BLaER1 (cell line): ENCODE results near the gene NACC1.
A peak's percentile ranks its signal among the peaks of the same experiment; 100 is the strongest.

Experiments used
- H3K27ac ChIP-seq: shearing (Covaris generic); formaldehyde crosslinking; 2 replicates; pipeline ENCODE4 v1.8.1; 2022
- H3K27me3 ChIP-seq: shearing (Covaris generic); formaldehyde crosslinking; 2 replicates; pipeline ENCODE4 v1.8.1; 2022
- H3K36me3 ChIP-seq: shearing (Covaris generic); formaldehyde crosslinking; 2 replicates; pipeline ENCODE4 v1.8.1; 2022
- H3K4me1 ChIP-seq: shearing (Covaris generic); formaldehyde crosslinking; 2 replicates; pipeline ENCODE4 v1.8.1; 2022
- H3K4me2 ChIP-seq: shearing (Covaris generic); formaldehyde crosslinking; 2 replicates; pipeline ENCODE4 v1.8.1; 2022
- H3K4me3 ChIP-seq: shearing (Covaris generic); formaldehyde crosslinking; 2 replicates; pipeline ENCODE4 v1.8.1; 2022
- H3K9ac ChIP-seq: shearing (Covaris generic); formaldehyde crosslinking; 2 replicates; pipeline ENCODE4 v1.8.1; 2022
- H3K9me3 ChIP-seq: shearing (Covaris generic); formaldehyde crosslinking; 2 replicates; pipeline ENCODE4 v1.8.1; 2022
- H4K20me1 ChIP-seq: shearing (Covaris generic); formaldehyde crosslinking; 2 replicates; pipeline ENCODE4 v1.8.1; 2022
- Cebpa-rat ChIP-seq: shearing (Covaris generic); IDR thresholded peaks from 2 replicates; pipeline ENCODE4 v1.8.1; 2022

Gene NACC1

DNA sequence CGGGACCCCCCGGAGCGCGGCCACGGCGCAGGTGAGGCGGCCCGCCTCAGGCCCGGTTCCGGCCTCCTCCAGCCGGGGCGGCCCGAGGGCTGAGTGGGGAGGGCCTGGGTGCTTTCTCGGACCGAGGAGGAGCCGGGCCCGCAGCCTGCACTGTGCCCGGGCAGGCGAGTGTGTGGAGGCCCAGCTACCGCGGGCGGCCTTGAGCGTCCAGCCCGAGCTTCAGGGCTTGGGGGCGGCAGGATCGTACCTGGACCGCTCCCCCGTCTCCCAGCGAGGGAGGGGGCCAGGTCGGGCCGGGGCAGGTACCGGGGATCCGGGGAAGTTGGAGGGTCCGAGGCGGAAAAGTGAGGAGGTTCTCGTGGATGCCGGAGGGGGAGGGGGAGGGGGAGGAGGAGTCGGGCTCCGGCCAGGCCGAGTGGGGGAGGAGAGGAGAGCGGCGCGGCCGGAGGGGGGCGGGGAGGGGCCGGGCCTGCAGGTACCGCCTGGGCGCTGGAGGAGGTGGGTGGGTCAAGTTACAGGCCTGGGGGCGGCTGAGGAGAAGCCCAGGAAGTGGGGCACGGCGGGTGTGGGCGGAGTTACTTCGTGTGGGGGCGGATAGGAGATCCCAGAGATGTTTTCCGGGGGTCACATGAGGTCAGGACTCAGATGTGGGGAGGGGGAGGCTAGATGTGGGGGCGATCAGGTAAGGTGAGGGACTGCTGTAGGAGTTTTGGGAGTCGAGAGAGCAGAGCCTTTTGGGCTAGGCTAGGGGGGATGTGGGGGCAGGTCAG, 545 bp downstream of the NACC1 start:
- Histone ChIP-seq H3K27me3 (no peaks in the 10 kb centered on the region), H4K20me1 (peaks cover 47% of the 10 kb centered on the region), H3K4me2 (peak overlapping the region; percentile 92), H3K4me3 (peak overlapping the region; percentile 100), H3K9me3 (no peaks in the 10 kb centered on the region), H3K9ac (peak overlapping the region; percentile 98), H3K27ac (peak overlapping the region; percentile 97), H3K36me3 (peaks cover 49% of the 10 kb centered on the region), H3K4me1 (peaks cover 59% of the 10 kb centered on the region)
- no peak for TF ChIP-seq Cebpa-rat

DNA sequence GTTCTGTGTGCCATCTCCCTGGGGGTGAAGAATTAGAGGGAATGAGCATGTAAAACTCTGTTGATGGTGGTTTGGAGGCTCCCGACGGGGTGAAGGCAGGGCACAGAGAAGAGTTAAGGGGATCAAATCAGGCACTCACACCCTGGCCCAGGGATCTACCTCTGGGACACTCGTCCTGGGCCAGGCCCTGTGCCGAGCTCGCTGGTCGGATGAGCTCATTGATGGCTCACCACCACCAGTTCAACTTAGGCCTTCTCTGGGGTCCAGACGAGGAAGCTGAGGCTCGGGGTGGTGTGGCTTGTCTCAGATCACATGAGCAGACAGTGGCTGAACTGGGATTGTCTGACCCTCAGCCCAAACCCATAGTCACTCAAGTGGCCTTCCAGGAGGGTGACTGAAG, 1.6 kb downstream of the NACC1 start:
- H3K4me3 ChIP-seq: peak overlapping the region; percentile 100
- H3K27ac ChIP-seq: peak overlapping the region; percentile 97

GRCh38 chr19:13120031-13120430, 2.0 kb downstream of the NACC1 start:
- Histone ChIP-seq H3K9ac (peak overlapping the region; percentile 98), H3K27me3 (no peaks in the 10 kb centered on the region), H4K20me1 (peaks cover 62% of the 10 kb centered on the region), H3K36me3 (peaks cover 49% of the 10 kb centered on the region), H3K27ac (peak overlapping the region; percentile 97; the same call in 1 of the 2 replicates), H3K9me3 (no peaks in the 10 kb centered on the region), H3K4me1 (peaks cover 61% of the 10 kb centered on the region), H3K4me3 (peak overlapping the region; percentile 100), H3K4me2 (peak overlapping the region; percentile 92)
- no peak for TF ChIP-seq Cebpa-rat

More for the DNA sequence above, 1.6 kb downstream of the NACC1 start:
- Histone ChIP-seq H3K9me3 (no peaks in the 10 kb centered on the region), H3K36me3 (peaks cover 49% of the 10 kb centered on the region), H4K20me1 (peaks cover 58% of the 10 kb centered on the region), H3K4me1 (peaks cover 61% of the 10 kb centered on the region), H3K4me2 (peak overlapping the region; percentile 92), H3K27me3 (no peaks in the 10 kb centered on the region), H3K9ac (peak overlapping the region; percentile 98)
- TF ChIP-seq Cebpa-rat: no peak

DNA sequence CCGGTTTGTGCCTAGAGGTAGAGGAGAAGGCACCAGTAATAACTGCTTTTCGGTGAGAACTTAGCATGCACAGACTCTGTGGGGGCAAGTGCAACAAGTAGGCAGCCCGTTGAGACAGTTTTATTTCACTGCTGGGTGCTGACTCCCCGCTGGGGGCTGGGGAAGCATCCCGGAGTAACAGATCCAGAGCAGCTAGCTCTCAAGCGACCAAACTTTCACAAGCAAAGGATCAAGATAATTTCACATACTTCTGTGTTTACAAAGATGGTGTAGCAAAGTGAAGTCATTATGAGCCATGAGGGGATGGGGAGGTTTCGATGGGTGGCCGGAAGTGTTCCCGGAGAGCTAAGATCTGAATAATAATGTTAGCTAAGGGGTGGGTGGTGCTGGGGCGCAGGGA, 2.8 kb downstream of the NACC1 start:
- H4K20me1 ChIP-seq: peaks cover 70% of the 10 kb centered on the region
- no peak overlapping the region for H3K4me3 ChIP-seq
- H3K9me3 ChIP-seq: no peaks in the 10 kb centered on the region
- 0 out of 2 replicates have a peak overlapping the region, but pooled peaks have one; percentile 92 for H3K4me2 ChIP-seq
- no peak for TF ChIP-seq Cebpa-rat
- peaks cover 57% of the 10 kb centered on the region for H3K4me1 ChIP-seq
- no peak overlapping the region for H3K27ac ChIP-seq
- H3K27me3 ChIP-seq: no peaks in the 10 kb centered on the region
- peaks cover 56% of the 10 kb centered on the region for H3K36me3 ChIP-seq
- H3K9ac ChIP-seq: peak overlapping the region; percentile 98; the same call in 1 of the 2 replicates

DNA sequence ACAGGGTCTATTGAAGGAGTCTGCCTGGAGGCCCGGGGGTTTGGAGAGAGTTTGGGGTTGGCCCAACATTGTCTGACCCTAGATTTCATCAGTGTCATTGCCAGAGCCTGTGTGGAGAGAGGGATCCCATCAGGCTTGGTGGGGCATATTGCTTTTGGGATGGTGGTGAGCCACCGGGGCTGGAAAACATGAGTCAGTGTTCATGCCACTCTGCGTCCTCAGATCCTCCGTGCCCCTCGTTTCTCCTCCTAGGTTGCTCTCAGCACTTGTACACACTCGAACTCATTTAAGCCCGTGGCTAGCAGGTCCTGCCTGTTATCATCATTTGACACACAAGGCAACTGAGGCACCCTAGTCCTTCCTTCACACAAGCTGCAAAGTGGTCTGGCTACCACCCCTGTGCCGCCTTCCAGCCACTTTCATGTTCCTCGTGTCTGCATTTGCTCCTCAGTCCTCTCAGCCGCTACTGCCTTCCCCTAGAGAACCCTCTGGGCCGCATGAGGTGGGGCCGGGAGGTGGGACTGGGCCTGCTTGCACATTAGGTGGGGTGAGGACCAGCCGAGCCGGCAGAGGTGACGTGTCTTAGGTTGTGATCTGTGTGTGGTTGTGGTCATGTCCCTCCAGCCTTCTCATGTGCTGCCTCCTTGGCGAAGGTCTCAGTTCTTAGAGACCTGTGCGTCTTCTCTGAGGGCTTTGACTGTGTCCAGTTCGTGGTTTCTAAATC, 3.6 kb downstream of the NACC1 start:
- Histone ChIP-seq H3K4me3 (no peak overlapping the region), H3K9ac (peak overlapping the region; percentile 7), H3K36me3 (peaks cover 65% of the 10 kb centered on the region), H3K27ac (0 out of 2 replicates have a peak overlapping the region, but pooled peaks have one; percentile 30), H3K27me3 (no peaks in the 10 kb centered on the region), H3K4me1 (peaks cover 63% of the 10 kb centered on the region), H4K20me1 (peaks cover 78% of the 10 kb centered on the region), H3K4me2 (peak overlapping the region; percentile 26; the same call in 1 of the 2 replicates), H3K9me3 (no peaks in the 10 kb centered on the region)
- TF ChIP-seq Cebpa-rat: no peak

GRCh38 chr19:13122275-13122878, 4.3 kb downstream of the NACC1 start:
- H3K9ac ChIP-seq: peak overlapping the region; percentile 7
- 0 out of 2 replicates have a peak overlapping the region, but pooled peaks have one; percentile 26 for H3K4me2 ChIP-seq
- H3K36me3 ChIP-seq: peaks cover 67% of the 10 kb centered on the region
- peaks cover 85% of the 10 kb centered on the region for H4K20me1 ChIP-seq
- H3K9me3 ChIP-seq: no peaks in the 10 kb centered on the region
- H3K4me1 ChIP-seq: peaks cover 63% of the 10 kb centered on the region
- H3K4me3 ChIP-seq: no peak overlapping the region
- 0 out of 2 replicates have a peak overlapping the region, but pooled peaks have one; percentile 30 for H3K27ac ChIP-seq
- H3K27me3 ChIP-seq: no peaks in the 10 kb centered on the region
- no peak for TF ChIP-seq Cebpa-rat

DNA sequence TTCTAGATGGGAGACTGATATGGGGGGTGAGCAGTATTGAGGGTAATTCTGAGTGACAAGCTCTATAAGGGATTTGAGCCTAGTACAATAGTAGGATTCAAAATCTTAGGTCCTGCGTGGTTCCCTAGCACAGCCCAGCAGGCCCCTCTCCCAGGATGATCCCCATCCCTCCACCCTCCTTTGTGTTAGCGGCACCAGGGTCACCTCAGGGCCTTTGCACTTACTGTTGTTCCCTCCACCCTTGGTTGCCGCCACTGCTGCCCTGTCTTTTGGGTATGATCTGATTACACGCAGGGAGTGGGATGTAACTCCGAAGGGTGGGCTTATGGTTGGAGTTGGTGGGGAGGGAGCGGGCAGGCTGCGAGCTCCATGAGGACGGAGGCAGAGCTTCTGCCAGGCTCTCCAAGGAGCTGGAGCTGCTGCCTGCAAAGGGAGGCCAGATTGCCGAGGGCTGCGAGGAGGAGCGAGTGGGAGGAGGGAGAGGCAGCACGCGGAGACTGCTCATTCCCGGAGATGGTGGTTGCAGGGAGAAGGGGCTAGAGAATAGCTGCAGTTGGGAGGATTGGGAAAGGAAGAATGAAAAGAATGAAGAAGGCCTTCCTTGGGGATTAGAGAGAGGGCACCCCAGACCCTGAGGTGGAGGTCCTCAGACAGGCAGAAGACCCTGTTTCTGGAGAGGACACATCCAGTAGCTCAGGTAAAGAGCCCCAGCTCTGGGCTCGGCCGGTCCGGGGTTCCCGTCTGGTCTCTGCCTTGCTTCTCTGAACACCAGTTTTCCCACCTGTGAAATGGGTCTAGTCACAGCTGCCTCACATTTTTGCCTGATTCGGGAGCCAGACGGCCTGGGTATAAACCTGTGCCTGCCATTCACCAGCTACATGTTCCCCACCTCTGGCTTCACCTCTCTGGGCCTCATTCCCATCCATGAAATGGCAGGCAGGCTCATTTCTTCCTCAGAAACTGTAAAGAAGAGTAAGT, 5.2 kb downstream of the NACC1 start:
- no peak overlapping the region for H3K9ac ChIP-seq
- H3K27me3 ChIP-seq: no peaks in the 10 kb centered on the region
- peaks cover 94% of the 10 kb centered on the region for H4K20me1 ChIP-seq
- peaks cover 67% of the 10 kb centered on the region for H3K4me1 ChIP-seq
- no peak overlapping the region for H3K4me2 ChIP-seq
- H3K9me3 ChIP-seq: no peaks in the 10 kb centered on the region
- H3K27ac ChIP-seq: no peak overlapping the region
- TF ChIP-seq Cebpa-rat: no peak
- no peak overlapping the region for H3K4me3 ChIP-seq
- peaks cover 72% of the 10 kb centered on the region for H3K36me3 ChIP-seq

DNA sequence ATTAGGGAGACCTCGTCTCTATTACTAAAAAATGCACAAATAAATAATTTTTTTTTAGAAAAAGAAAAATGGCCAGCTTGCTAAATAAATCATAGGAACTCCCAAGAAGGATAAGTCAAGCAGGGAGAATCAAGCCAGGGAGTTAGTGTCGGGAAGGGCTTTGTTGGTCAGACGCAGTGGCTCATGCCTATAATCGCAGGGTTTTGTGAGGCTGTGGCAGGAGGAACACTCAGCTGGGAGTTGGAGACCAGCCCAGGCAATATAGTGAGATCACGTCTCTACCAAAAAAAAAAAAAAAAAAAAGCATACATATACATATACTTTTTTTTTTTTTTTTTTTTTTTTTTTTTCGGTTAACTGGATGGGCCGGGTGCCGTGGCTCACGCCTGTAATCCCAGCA, 9.0 kb downstream of the NACC1 start:
- H3K4me1 ChIP-seq: peaks cover 48% of the 10 kb centered on the region

More for the DNA sequence above, 9.0 kb downstream of the NACC1 start:
- Histone ChIP-seq H3K4me2 (peak overlapping the region; percentile 45), H3K4me3 (no peak overlapping the region), H3K9ac (no peak overlapping the region), H4K20me1 (peaks cover 100% of the 10 kb centered on the region), H3K27ac (no peak overlapping the region), H3K36me3 (peaks cover 89% of the 10 kb centered on the region), H3K9me3 (no peaks in the 10 kb centered on the region), H3K27me3 (no peaks in the 10 kb centered on the region)
- no peak for TF ChIP-seq Cebpa-rat
